Type B pancreatic cell (in vitro differentiated cells): Measurements from ENCODE around the gene EIF4G1. TPM values are rescaled to one million over a fixed set of nuclear protein-coding genes. Genes with fewer than 3 reads are reported as not detected.

ENCODE experiments used
- DNase-seq: peaks from one replicate; pipeline ENCODE4 v3.0.0; 2021; ENCODE audit warnings: mixed read lengths; ENCODE audit not compliant: unreplicated experiment; ENCODE audit errors: extremely low spot score
- H3K27ac Mint-ChIP-seq: 2 replicates; pipeline ENCODE4 v1.8.0; 2021; ENCODE audit warnings: mild to moderate bottlenecking, mixed read lengths
- H3K27me3 Mint-ChIP-seq: 2 replicates; pipeline ENCODE4 v1.8.0; 2021; ENCODE audit warnings: mixed read lengths
- H3K36me3 Mint-ChIP-seq: 2 replicates; pipeline ENCODE4 v1.8.0; 2021; ENCODE audit warnings: mixed read lengths
- H3K4me1 Mint-ChIP-seq: one replicate; pipeline ENCODE4 v1.8.0; 2021; ENCODE audit warnings: mixed read lengths; ENCODE audit not compliant: unreplicated experiment
- H3K4me3 Mint-ChIP-seq: 2 replicates; pipeline ENCODE4 v1.8.0; 2021; ENCODE audit warnings: mild to moderate bottlenecking, mixed read lengths
- H3K9me3 Mint-ChIP-seq: 2 replicates; pipeline ENCODE4 v1.8.0; 2021; ENCODE audit warnings: mixed read lengths
- total RNA-seq: library from RNA; stranded (reverse); gene quantifications from 2 replicates; pipeline ENCODE4 v1.2.1, GENCODE V29; 2021; ENCODE audit warnings: low replicate concordance
- TF ChIP-seq, protein P1 (sequence below): fragments of 200-600 bp; sonication (generic); conservative IDR thresholded peaks from 2 replicates; pipeline ENCODE4 v1.5.0; 2021; ENCODE audit warnings: antibody characterized with exemption, mild to moderate bottlenecking

Gene EIF4G1
- total RNA-seq, 1 donor from 2014 or later: 371 TPM

GRCh38 chr3:184332370-184333090 is 18.1 kb downstream of the EIF4G1 start:
- TF ChIP-seq, protein P1, sequence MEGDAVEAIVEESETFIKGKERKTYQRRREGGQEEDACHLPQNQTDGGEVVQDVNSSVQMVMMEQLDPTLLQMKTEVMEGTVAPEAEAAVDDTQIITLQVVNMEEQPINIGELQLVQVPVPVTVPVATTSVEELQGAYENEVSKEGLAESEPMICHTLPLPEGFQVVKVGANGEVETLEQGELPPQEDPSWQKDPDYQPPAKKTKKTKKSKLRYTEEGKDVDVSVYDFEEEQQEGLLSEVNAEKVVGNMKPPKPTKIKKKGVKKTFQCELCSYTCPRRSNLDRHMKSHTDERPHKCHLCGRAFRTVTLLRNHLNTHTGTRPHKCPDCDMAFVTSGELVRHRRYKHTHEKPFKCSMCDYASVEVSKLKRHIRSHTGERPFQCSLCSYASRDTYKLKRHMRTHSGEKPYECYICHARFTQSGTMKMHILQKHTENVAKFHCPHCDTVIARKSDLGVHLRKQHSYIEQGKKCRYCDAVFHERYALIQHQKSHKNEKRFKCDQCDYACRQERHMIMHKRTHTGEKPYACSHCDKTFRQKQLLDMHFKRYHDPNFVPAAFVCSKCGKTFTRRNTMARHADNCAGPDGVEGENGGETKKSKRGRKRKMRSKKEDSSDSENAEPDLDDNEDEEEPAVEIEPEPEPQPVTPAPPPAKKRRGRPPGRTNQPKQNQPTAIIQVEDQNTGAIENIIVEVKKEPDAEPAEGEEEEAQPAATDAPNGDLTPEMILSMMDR: no peak
- H3K27me3 Mint-ChIP-seq: no peaks in the 10 kb centered on the region
- peak overlapping the region; percentile 98 for H3K27ac Mint-ChIP-seq
- peak overlapping the region; percentile 37 for H3K4me3 Mint-ChIP-seq
- peaks cover 14% of the 10 kb centered on the region for H3K4me1 Mint-ChIP-seq
- no peak for DNase-seq
- H3K36me3 Mint-ChIP-seq: peaks cover 33% of the 10 kb centered on the region
- no peaks in the 10 kb centered on the region for H3K9me3 Mint-ChIP-seq

DNA sequence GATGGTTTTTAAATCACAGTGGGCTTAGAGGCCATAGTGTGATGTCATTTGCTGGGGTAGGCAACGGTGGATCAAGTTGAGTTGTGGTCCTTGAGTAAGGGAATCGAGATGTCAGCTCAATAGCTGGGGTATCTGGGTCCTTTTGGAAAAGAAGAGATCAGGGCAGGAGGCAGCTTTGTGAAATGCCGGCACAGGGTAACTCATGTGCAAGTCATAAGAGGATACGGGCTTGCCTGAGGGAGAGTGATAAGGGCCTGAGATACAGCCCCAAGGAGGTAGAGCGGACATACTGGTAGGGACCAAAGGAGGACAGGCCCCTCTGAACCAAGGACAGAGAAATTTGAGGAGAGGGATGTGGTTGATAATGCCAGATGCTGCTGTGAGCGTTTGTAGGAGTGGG is 18.8 kb downstream of the EIF4G1 start:
- Mint-ChIP-seq H3K27me3 (no peaks in the 10 kb centered on the region), H3K4me3 (no peak overlapping the region), H3K4me1 (peaks cover 21% of the 10 kb centered on the region), H3K9me3 (no peaks in the 10 kb centered on the region), H3K27ac (peak overlapping the region; percentile 98), H3K36me3 (peaks cover 35% of the 10 kb centered on the region)
- TF ChIP-seq, protein P1: no peak
- no peak for DNase-seq

GRCh38 chr3:184333700-184334099 is 19.3 kb downstream of the EIF4G1 start:
- H3K27ac Mint-ChIP-seq: peak overlapping the region; percentile 98
- no peaks in the 10 kb centered on the region for H3K9me3 Mint-ChIP-seq
- H3K4me1 Mint-ChIP-seq: peaks cover 23% of the 10 kb centered on the region
- TF ChIP-seq, protein P1: no peak
- H3K36me3 Mint-ChIP-seq: peaks cover 31% of the 10 kb centered on the region
- H3K4me3 Mint-ChIP-seq: peak overlapping the region; percentile 57
- H3K27me3 Mint-ChIP-seq: no peaks in the 10 kb centered on the region
- no peak for DNase-seq

DNA sequence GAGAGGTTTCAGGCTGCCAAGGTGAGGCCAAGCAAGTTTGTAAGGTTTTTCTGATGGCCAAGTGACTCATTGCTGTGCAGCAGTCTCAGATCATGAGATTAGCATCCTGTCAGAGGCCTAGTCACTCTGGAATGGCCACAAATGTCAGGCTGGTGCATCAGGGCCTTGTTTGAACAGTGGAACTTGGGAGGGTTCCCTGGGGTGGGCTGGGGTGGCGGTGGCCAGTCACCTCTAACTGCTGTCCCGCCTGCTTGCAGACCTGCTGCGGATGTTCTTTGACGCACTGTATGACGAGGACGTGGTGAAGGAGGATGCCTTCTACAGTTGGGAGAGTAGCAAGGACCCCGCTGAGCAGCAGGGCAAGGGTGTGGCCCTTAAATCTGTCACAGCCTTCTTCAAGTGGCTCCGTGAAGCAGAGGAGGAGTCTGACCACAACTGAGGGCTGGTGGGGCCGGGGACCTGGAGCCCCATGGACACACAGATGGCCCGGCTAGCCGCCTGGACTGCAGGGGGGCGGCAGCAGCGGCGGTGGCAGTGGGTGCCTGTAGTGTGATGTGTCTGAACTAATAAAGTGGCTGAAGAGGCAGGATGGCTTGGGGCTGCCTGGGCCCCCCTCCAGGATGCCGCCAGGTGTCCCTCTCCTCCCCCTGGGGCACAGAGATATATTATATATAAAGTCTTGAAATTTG is 20.2 kb downstream of the EIF4G1 start:
- H3K9me3 Mint-ChIP-seq: no peaks in the 10 kb centered on the region
- peak overlapping the region; percentile 57 for H3K4me3 Mint-ChIP-seq
- peaks cover 29% of the 10 kb centered on the region for H3K4me1 Mint-ChIP-seq
- H3K27ac Mint-ChIP-seq: peak overlapping the region; percentile 98
- peaks cover 24% of the 10 kb centered on the region for H3K36me3 Mint-ChIP-seq
- no peak for DNase-seq
- no peaks in the 10 kb centered on the region for H3K27me3 Mint-ChIP-seq
- TF ChIP-seq, protein P1: no peak

GRCh38 chr3:184335291-184335660 is 20.9 kb downstream of the EIF4G1 start:
- peak overlapping the region; percentile 98 for H3K27ac Mint-ChIP-seq
- peaks cover 29% of the 10 kb centered on the region for H3K4me1 Mint-ChIP-seq

More at GRCh38 chr3:184335291-184335660, 20.9 kb downstream of the EIF4G1 start:
- TF ChIP-seq, protein P1: no peak
- Mint-ChIP-seq H3K9me3 (no peaks in the 10 kb centered on the region), H3K4me3 (peak overlapping the region; percentile 91), H3K36me3 (peaks cover 22% of the 10 kb centered on the region), H3K27me3 (no peaks in the 10 kb centered on the region)
- no peak for DNase-seq
